ENCODE measurements around the gene IFT20. TPM values are rescaled to one million over a fixed set of nuclear protein-coding genes. Genes with fewer than 3 reads are reported as not detected.
A peak's percentile ranks its signal among the peaks of the same experiment; 100 is the strongest.

The IFT20 gene
- total and polyA plus RNA-seq, 2 of the 13 experiments (the other 11 are each of a cell fraction or from before 2014, with no cell fraction given) = 28.0 to 37.8 TPM

- TF ChIP-seq ARID5B (CRISPR knock-in tag; IDR thresholded peaks at IDR 0.05) = peak; percentile 90
- no peak for TF ChIP-seq ZNF234 (CRISPR knock-in tag; conservative IDR thresholded peaks at IDR 0.05)
- TF ChIP-seq ZFP62 (CRISPR knock-in tag; IDR thresholded peaks at IDR 0.05) = no peak
- no peak for TF ChIP-seq KLF9 (CRISPR knock-in tag; IDR thresholded peaks at IDR 0.05; ENCODE audit: low read depth)
- 0 out of 2 replicates have a peak, but pooled peaks have one; percentile 58 for TF ChIP-seq ZNF256 (CRISPR knock-in tag; conservative IDR thresholded peaks at IDR 0.05)
- TF ChIP-seq ZNF18 (CRISPR knock-in tag; IDR thresholded peaks at IDR 0.05; ENCODE audit: insufficient replicate concordance) = no peak
- no peak for TF ChIP-seq ZNF3 (CRISPR knock-in tag; IDR thresholded peaks at IDR 0.05)
- peak; percentile 75; the same call in 1 of the 2 replicates for TF ChIP-seq ZNF792 (CRISPR knock-in tag; IDR thresholded peaks at IDR 0.05)
- TF ChIP-seq SNAPC2 (CRISPR knock-in tag; IDR thresholded peaks at IDR 0.05) = no peak
- peak; percentile 69 for TF ChIP-seq POLR2G (IDR thresholded peaks at IDR 0.05; ENCODE audit: low read depth, low read length)
- TF ChIP-seq HNRNPUL1 (IDR thresholded peaks at IDR 0.05; ENCODE audit: low read depth, low read length) = no peak
- no peak for TF ChIP-seq ZSCAN21 (CRISPR knock-in tag; IDR thresholded peaks at IDR 0.05; ENCODE audit: borderline replicate concordance)
- TF ChIP-seq ZNF746 (CRISPR knock-in tag; IDR thresholded peaks at IDR 0.05) = peak; percentile 99
- TF ChIP-seq PCBP2 (optimal IDR thresholded peaks at IDR 0.05; ENCODE audit: low read depth, low read length, poor library complexity, severe bottlenecking) = no peak
- no peak for TF ChIP-seq ZNF891 (CRISPR knock-in tag; IDR thresholded peaks at IDR 0.05)
- TF ChIP-seq AHDC1 (CRISPR knock-in tag; IDR thresholded peaks at IDR 0.05; ENCODE audit: borderline replicate concordance) = peak; percentile 81
- TF ChIP-seq RORA (CRISPR knock-in tag; IDR thresholded peaks at IDR 0.05) = no peak
- TF ChIP-seq CC2D1A (CRISPR knock-in tag; IDR thresholded peaks at IDR 0.05) = no peak
- no peak for TF ChIP-seq ZNF577 (CRISPR knock-in tag; IDR thresholded peaks at IDR 0.05; ENCODE audit: borderline replicate concordance, low read depth)
Observed at GRCh38 chr17:28368306-28368831, 33.1 kb upstream of the IFT20 start (continued).

Measured in HepG2 (cell line).